Activated CD8-positive, alpha-beta memory T cell treated with anti-CD3 and anti-CD28 coated beads, Interleukin-2, amount 50 U/mL, for 24 hours (primary cell): ENCODE measurements around the gene KCNQ2.

Experiments
- DNase-seq: peaks from one replicate; pipeline ENCODE4 v3.0.0-alpha.2; 2020; ENCODE audit errors: extremely low read depth

KCNQ2 gene

GRCh38 chr20:63356931-63357879 lies 115.2 kb downstream of the KCNQ2 start:
- no peak for DNase-seq

- no peak for DNase-seq
These were observed 115.9 kb downstream of the KCNQ2 start for GRCh38 chr20:63356511-63356910.

GRCh38 chr20:63355781-63356295 lies 116.6 kb downstream of the KCNQ2 start:
- DNase-seq = no peak

- no peak for DNase-seq
These were observed 117.7 kb downstream of the KCNQ2 start for GRCh38 chr20:63354636-63355350.

GRCh38 chr20:63352811-63353221 lies 119.6 kb downstream of the KCNQ2 start:
- DNase-seq = no peak

- no peak for DNase-seq
These were observed 120.5 kb downstream of the KCNQ2 start for GRCh38 chr20:63351811-63352591.

- no peak for DNase-seq
These were observed 121.1 kb downstream of the KCNQ2 start for GRCh38 chr20:63351326-63351700.

- no peak for DNase-seq
These were observed 121.7 kb downstream of the KCNQ2 start for GRCh38 chr20:63350597-63351325.
